GM13976 (cell line): Measurements from ENCODE around the gene SLC51B.

ENCODE experiments used
- DNase-seq: peaks from one replicate; pipeline ENCODE4 v3.0.0; 2012; ENCODE audit warnings: low spot score
- CTCF ChIP-seq: IDR thresholded peaks from 2 replicates; pipeline ENCODE4 v1.5.1; 2012; ENCODE audit warnings: borderline replicate concordance, mild to moderate bottlenecking; ENCODE audit not compliant: insufficient read depth; ENCODE audit errors: extremely low read depth, missing control alignments, control extremely low read depth
- in situ Hi-C: fragments of 300-500 bp; cut with MboI; formaldehyde crosslinking; loops from one replicate; pipeline ENCODE4 v1.12.0; 2022; ENCODE audit warnings: low sequenced_read_pairs, mixed read lengths, inconsistent platforms; ENCODE audit not compliant: unreplicated experiment

SLC51B gene

GRCh38 chr15:65082303-65082953 lies 37.2 kb downstream of the SLC51B start:
- in situ Hi-C loops = no loop called here
- no peak for TF ChIP-seq CTCF
- no peak for DNase-seq

DNA sequence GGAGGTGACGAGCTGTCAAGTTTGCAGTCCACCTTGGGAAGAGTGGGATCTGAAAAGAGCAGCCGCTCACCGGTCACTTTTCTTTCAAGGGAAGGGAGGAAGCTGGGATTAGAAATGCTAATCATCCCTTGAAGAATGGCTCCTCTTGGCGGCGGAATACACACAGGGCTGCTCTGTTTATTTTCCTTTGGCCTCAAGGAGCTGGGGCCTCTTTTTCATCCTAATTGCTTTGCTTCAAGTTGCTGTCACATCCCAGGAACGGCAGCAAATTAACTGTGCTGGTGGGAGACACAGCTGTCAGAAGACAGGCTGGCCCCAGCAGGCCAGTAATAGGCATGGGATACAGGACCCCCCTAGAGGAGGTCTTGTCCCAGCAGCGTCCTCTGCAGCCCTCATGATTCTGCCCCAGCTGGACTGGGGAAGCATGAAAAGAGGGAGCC lies 38.1 kb downstream of the SLC51B start:
- in situ Hi-C loops = no loop called here
- no peak for TF ChIP-seq CTCF

DNA sequence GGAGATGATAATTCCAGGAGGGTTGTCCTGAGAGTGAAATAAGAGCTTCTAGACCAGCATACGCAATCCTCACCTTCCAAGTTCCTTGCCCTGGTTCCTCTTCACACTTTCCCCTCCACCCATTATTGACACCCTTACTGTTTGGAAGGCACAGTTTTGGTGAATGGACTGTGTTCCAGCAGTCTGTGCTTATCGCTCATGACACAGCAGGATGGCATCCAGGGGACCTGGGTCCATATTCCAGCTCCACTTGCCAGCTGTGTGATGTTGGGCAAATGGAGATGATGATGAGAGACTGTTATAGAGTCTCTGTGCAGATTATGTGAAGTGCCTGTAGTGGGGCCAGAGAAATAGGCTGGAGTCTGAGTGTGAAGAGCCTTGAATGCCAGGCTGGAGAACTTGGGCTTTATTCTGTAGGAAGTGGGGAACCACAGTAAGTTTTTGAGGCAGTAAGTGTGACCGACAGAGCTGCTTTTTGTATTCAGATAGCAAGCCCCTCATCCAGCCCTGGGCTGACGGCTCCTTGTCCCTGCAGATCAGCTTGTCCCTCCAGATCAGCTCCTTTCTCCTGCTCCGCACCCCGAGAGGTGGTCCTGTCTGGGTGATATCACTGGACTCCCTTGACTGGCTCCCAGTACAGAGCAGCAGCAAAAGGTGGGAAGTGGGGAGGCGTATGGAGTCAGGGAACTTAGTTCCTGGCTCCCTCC lies 39.5 kb downstream of the SLC51B start:
- no peak for DNase-seq
- in situ Hi-C loops = no loop called here
- no peak for TF ChIP-seq CTCF

More for the DNA sequence above, 38.1 kb downstream of the SLC51B start:
- no peak for DNase-seq

DNA sequence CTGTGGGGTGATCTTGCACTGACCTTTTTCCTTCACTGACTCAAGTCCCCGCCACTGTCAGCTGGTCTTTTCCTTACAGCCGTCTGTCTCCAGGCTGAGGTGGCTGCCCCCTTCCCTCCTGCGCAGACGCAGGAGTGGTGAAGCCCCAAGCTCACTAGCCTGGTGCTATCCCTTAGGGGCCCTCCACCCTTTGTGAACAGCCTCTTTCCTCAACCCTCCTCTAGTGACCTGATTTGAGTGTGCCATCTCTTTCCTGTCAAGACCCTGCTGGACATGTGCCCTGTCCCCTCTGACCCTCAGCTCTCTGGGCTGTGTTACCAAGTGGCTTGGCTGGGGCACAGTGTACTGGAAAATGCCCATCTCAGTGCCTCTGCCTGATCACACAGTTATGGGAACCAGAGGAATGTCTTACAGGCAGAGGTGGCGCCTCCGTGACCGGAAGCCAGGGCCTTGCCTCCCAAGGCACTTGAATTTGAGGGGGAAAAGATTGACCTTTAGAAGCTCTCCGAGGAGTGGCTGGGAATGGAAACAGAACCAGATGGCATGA lies 40.1 kb downstream of the SLC51B start:
- in situ Hi-C loops = no loop called here
- DNase-seq = no peak
- TF ChIP-seq CTCF = no peak

- peak; percentile 37 for TF ChIP-seq CTCF
- DNase-seq = peak; percentile 70
Observed at GRCh38 chr15:65085990-65086679, 40.9 kb downstream of the SLC51B start.

GRCh38 chr15:65086680-65087111 lies 41.5 kb downstream of the SLC51B start:
- DNase-seq = no peak
- no peak for TF ChIP-seq CTCF
- in situ Hi-C loops = no loop called here

More at GRCh38 chr15:65085990-65086679, 40.9 kb downstream of the SLC51B start:
- in situ Hi-C loops = no loop called here
